Measurements from ENCODE around the gene JAG1.

DNA sequence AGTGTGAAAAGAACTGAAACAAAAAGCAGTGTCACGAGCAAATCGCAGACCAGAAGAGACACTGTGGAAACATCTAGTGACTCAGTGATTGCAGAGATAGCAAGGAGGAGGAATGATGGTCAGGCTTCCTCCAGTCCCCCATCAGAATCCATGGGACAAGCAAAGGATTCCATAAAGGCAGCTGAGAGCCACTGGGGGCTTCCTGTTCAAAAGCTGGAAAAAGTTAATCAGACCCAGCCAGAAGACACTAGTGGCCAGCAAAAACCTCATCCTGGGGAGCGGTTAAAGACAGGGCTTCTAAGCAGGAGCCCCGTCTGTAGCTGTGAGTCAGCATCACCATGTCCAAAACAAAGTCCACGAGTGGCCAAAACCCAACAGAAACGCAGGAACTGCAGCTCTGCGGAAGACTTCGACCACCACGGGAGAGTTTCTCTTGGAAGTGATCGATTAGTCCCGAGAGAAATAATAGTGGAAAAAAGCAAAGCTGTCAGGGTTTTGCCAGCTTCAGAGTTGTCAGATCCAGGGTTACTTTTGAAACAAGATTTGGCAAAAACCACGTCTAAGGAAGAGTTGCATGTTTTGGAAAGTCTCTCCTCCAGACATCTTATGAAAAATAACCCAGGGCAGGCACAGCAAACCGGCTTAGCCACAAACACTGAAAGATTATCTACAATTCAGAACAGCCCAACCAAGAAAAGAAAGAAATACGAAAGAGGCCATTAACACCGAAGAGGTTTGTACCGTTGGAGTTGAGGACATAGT is 51.0 kb downstream of the JAG1 start:
- TF ChIP-seq POLR2A (IDR thresholded peaks at IDR 0.05) (no peak), POLR2AphosphoS5 (IDR thresholded peaks at IDR 0.05) (no peak)
- TF ChIP-seq, protein P1, sequence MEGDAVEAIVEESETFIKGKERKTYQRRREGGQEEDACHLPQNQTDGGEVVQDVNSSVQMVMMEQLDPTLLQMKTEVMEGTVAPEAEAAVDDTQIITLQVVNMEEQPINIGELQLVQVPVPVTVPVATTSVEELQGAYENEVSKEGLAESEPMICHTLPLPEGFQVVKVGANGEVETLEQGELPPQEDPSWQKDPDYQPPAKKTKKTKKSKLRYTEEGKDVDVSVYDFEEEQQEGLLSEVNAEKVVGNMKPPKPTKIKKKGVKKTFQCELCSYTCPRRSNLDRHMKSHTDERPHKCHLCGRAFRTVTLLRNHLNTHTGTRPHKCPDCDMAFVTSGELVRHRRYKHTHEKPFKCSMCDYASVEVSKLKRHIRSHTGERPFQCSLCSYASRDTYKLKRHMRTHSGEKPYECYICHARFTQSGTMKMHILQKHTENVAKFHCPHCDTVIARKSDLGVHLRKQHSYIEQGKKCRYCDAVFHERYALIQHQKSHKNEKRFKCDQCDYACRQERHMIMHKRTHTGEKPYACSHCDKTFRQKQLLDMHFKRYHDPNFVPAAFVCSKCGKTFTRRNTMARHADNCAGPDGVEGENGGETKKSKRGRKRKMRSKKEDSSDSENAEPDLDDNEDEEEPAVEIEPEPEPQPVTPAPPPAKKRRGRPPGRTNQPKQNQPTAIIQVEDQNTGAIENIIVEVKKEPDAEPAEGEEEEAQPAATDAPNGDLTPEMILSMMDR (IDR thresholded peaks at IDR 0.05): no peak

Measured in prostate gland (tissue), 2 donors.